Limb (tissue), 2 donors: ENCODE data around the gene PTPA.
"Not testable (repeated sequence)": the region's sequence is repeated elsewhere in the genome, so short reads cannot be mapped to it uniquely, and the experiment has no call there.

ENCODE experiments used
- DNase-seq, 2 donors: peaks; one replicate each; pipeline ENCODE4 v3.0.0-alpha.2; 2016; ENCODE audit errors: extremely low spot score in 2 of 2

The PTPA gene

DNA sequence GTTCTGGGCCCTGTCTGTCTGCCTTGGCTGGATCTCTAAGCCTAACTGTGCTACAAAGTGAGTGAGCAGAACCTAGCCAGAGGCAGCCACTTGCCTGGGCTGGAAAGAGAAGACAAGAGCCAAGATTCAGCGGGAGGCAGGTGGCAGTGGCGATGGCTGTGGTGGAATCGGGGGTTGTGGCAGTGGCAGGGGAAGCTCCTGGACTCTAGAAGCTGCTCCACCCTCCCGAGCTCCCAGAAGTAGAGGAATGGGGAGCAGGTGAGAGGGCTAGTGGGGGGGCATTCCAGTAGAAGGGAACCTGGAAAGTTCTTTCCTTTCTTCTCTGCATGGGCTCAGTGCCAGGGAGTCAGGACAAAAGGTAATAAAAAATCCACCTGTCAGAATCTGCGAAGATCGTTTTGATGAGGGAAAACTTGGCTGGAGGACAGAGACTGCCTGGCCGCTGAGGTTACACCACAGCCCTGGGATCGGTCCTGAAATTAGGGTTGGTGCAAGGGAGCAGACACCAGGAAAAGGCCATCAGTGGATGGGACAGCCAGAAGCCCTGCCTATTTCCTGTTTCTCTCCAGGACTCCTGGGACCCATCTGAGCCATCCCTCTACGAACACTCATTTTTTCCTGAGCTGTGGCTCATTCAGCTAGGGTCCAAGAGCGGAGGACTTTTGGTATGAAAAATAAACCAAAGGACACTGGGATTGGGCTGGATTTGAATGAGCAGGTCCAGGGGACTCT is 2.2 kb upstream of the PTPA start:
- DNase-seq = no peak

DNA sequence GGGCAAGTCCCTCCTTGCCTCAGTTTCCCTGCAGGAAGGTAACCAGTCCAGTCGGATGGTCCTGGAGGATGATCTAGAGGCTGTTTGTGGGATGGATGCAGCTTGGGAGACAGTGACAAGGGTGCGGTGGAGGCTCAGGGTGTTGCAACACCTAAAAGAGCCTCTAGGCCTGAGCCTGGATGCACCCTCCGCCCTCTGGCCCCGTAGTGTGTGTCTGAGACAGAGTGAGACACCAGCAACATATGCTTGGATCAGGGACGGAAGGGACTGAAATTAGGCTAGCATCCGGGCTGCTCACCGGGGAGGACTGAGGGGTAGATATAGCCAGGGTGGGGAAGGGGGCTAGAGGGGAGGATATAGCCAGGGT is 1.7 kb upstream of the PTPA start:
- DNase-seq = no peak

GRCh38 chr9:129109952-129110739 is 1.1 kb upstream of the PTPA start:
- DNase-seq = no peak

DNA sequence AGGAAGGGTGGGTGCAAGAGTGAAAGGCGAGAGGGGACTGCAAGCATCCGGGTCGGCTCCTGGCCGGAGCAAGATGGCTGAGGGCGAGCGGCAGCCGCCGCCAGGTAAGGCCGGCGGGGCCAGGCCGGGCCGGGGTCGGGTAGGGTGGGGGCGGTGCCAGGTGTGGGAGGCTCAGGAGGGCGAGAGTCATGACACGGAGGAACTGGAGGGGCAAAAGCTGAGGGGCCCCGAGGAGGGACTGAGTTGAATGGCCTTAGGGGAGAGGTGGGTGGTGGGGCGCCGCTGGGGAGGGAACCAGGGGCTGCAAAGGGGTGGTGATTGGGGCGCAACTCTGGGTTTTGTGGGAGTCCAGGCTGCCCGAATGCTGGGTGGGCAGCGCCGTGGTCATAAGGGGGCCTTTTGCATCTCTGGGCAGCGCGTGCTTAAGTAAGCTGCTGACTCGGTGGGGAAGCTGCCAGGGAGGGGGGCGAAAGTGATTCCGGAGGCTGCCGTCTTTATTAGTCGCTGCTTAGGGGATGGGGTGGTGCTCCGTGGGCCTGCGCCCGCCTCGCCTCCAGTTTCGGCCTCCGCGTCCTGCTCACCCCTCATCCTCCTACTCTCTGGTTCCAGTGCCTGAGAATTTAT is 425 bp downstream of the PTPA start:
- no peak for DNase-seq

DNA sequence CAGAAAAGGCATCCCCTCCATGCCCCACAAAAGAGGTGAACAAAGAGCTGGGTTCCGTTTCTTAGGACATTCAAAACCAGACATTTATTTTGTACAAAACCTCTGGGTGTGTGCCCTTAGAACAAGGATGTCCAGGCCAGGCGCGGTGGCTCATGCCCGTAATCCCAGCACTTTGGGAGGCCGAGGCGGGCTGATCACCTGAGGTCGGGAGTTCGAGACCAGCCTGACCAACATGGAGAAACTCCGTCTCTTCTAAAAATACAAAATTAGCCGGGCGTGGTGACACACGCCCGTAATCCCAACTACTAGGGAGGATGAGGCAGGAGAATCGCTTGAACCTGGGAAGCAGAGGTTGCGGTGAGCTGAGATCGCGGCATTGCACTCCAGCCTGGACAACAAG is 1.3 kb downstream of the PTPA start:
- DNase-seq = not testable (repeated sequence)

- no peak for DNase-seq
Observed at GRCh38 chr9:129113645-129114304, 2.6 kb downstream of the PTPA start.

- DNase-seq = no peak
Observed at GRCh38 chr9:129118799-129119198, 7.6 kb downstream of the PTPA start.

DNA sequence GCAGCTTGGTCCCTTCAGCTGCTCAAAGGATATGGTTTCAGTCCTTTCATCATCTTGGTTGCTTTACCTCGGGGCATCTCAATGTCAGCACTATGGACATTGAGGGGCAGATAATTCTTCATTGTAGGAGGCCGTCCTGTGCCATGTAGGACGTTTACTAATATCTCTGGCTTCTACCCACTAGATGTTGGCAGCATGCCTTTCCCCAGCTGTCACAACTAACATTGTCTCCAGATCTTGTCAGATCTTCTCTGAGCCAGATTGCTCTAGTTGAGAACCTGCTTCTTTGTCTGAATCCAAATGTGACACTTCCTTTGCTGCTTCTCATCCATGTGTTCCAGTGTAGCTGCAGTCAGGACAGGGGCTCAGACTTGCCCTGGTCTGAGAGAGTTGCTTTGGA is 10.3 kb downstream of the PTPA start:
- DNase-seq = no peak

DNA sequence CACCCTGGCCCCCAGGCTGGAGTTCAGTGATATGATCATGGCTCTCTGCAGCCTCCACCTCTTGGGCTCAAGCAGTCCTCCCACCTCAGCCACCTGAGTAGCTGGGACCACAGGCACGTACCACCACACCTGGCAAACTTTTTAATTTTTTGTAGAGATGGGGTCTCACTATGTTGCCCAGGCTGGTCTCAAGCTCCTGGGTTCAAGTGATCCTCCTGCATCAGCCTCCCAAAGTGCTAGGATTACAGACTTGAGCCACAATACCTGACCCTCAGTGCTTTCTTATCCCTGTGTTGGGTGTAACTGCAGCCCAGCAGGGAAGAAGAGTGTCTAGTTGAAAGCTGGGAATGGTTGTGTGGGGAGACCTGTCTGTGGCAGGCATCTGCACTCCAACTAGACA is 10.9 kb downstream of the PTPA start:
- DNase-seq = no peak

DNA sequence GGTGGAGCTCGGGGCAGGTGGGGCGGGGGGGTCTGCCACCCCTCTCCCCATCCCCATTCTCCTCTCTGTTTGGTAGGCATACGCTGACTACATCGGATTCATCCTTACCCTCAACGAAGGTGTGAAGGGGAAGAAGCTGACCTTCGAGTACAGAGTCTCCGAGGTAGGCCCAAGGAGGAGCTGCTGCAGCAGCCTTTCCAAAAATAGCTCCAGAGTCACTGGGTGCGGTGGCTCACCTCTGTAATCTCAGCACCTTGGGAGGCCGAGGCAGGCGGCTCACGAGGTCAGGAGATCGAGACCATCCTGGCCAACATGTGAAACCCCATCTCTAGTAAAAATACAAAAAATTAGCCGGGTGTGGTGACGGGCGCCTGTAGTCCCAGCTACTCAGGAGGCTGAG is 11.8 kb downstream of the PTPA start:
- DNase-seq = not testable (repeated sequence)

DNA sequence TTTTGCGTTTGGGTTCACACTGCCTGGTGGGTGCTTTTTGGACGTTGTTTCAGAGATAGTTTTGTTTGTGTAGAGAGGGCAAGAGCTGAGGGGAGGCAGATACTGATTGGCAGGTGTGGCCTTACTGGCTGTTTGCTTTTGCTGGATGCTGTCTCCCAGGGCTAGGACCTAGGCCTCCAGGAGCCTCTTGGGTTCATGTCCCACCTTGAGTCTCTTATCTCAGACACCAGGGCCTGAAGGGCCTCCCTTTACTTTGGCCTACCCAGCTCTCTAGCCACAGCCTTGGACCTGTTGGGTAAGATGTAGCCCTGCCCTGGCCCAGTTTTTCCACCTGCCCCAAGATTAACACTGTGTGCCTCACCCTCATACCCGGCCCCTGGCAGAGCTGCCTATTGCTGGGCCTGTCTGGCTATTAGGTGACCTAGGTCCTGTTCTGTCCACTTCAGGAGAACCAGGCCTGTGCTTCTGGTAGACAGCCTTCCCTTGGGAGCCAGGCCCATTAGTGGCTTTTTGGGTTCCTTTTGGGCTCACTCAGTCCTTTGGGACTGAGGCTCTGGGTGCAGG is 13.4 kb downstream of the PTPA start:
- DNase-seq = no peak

DNA sequence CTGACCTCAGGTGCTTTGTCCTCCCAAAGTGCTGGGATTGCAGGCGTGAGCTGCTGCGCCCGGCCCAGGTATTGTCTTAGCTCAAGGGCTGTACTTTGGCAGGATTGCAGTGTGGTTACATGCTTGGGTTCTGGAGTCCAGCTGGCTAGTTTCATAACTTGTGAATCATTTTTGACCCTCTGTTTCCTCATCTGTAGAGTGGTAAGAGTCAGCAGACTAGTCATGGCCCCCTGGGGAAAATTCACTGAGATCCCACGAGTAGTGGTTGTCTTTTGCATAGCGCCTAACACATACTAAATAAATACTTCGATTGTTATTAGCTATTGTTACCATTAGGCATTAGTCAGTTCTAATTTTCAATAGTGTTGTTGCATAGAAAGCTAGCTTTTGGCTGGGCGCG is 14.3 kb downstream of the PTPA start:
- DNase-seq = no peak

DNA sequence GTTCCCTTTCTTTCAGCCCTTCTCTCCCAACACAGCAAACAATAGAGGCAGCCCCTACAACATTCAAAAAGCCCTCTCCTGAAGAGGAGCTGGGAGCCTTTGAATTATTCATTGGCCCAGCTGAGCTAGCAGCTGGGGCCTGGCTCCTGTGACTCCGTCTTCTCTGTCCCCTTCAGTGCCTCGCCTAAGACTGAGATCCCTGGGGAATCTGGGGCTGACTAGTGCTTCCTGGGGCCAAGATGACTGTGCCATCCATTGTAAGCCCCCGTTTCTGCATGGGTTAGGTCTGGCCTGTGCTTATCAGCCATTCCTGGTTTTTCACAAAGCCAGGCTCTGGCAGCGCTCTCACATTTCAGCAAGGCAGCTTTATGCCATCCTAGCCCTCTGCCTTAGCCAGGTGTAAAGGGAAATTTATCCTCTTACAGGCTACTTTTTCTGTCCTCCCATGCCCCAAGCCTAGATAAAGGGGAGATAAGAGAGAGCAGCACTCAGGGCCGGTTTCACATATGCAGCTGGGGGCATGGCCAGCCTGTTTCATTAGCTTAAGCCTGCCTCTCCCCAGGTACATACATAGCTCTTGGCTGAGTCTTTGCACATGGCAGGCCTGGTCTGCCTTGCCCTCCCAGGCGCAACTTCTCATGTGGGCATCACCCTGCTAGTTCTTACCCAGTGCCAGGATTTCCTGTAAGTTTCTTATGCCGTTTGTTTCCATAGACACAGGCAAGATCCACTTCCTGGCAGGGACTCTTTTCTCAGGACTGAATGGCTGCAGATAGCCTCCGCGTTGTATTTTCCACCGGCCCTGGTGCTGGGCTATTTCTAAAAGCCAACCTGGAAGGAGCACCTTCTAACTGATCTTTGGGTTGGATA is 15.8 kb downstream of the PTPA start:
- DNase-seq = no peak

GRCh38 chr9:129128689-129129088 is 17.5 kb downstream of the PTPA start:
- DNase-seq = no peak

GRCh38 chr9:129130271-129130670 is 19.1 kb downstream of the PTPA start:
- DNase-seq = not testable (repeated sequence)

- no peak for DNase-seq
Observed at GRCh38 chr9:129130791-129131190, 19.6 kb downstream of the PTPA start.

- DNase-seq = peak; percentile 75 to 86
Observed at GRCh38 chr9:129131300-129132145, 20.3 kb downstream of the PTPA start.

GRCh38 chr9:129133082-129133481 is 21.9 kb downstream of the PTPA start:
- DNase-seq = no peak

DNA sequence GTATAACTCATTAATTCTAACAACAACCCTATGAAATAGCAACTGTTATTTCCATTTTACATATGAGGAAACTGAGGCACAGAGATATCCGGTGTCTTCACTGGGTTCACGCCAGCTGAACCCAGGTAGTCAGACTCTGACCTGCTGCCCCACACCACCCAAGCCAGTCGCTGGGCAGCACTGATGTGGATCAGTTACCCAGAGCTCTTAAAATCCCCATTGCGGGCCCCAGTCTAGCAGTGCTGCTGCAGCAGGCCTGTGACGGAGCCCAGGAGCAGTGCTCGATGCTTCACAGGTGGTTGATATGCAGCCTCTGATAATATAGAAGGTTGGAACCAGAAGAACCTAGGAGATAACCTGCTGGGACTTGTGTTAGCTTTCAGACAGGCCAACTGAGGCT is 24.3 kb downstream of the PTPA start:
- DNase-seq = no peak
